ENCODE results near the gene CIC.
A peak's percentile ranks its signal among the peaks of the same experiment; 100 is the strongest.

- TF ChIP-seq CTCF (IDR thresholded peaks at IDR 0.05) (peak; percentile 11 to 74 (median 53)), POLR2A (IDR thresholded peaks at IDR 0.05) (peak; percentile 5 to 74)
Measured at GRCh38 chr19:42244347-42245220, 24.5 kb upstream of the CIC start.
